GM19324 (cell line): ENCODE data around the gene SLC25A42.

Experiments used
- ATAC-seq: cut with Tn5 transposase; IDR thresholded peaks from one replicate; pipeline ENCODE4 v1.9.1; 2021; ENCODE audit warnings: mild to moderate bottlenecking, moderate library complexity; ENCODE audit not compliant: unreplicated experiment, low FRiP score

Gene SLC25A42

GRCh38 chr19:19155495-19156219, 91.9 kb downstream of the SLC25A42 start:
- peak; percentile 87 for ATAC-seq

- ATAC-seq = no peak
Measured at GRCh38 chr19:19157808-19158207, 94.0 kb downstream of the SLC25A42 start.

- no peak for ATAC-seq
Measured at GRCh38 chr19:19159534-19159933, 95.7 kb downstream of the SLC25A42 start.

- ATAC-seq = no peak
Measured at GRCh38 chr19:19160461-19161035, 96.8 kb downstream of the SLC25A42 start.

- no peak for ATAC-seq
Measured at GRCh38 chr19:19162495-19162894, 98.7 kb downstream of the SLC25A42 start.
